H1 (cell line): Measurements from ENCODE around the gene KLHL2. TPM values are rescaled to one million over a fixed set of nuclear protein-coding genes. Genes with fewer than 3 reads are reported as not detected.
"Not testable (repeated sequence)": the region's sequence is repeated elsewhere in the genome, so short reads cannot be mapped to it uniquely, and the experiment has no call there.

Experiments
- CTCF ChIA-PET: fragments of 300-600 bp; sonication (Branson Sonifier 250); formaldehyde crosslinking; loops from one replicate; lab custom pipeline; 2021; ENCODE audit not compliant: partially characterized antibody; lab: Charles Lee
- POLR2A ChIA-PET: fragments of 300-600 bp; sonication (Branson Sonifier 250); formaldehyde crosslinking; loops from one replicate; lab custom pipeline; 2021; ENCODE audit warnings: inconsistent platforms; ENCODE audit not compliant: partially characterized antibody; lab: Charles Lee
- DNase-seq, 2 experiments: peaks; one replicate each; pipeline versions ENCODE4 v3.0.0 to v3.0.0-alpha.2; 2010 to 2022; ENCODE audit warnings: low spot score in 2 of 2, low read depth in 1 of 2, mixed read lengths in 1 of 2
- FAIRE-seq: peaks from 2 replicates; lab custom pipeline; 2011; peaks lifted over from hg19 to GRCh38; lab: Jason Lieb, UNC
- H2AFZ ChIP-seq: 2 replicates; pipeline ENCODE4 v1.8.1; 2012; ENCODE audit warnings: low read length, inconsistent platforms
- H2AK5ac ChIP-seq: 2 replicates; pipeline ENCODE4 v1.6.1; 2013; ENCODE audit warnings: low read depth, low read length
- H2BK120ac ChIP-seq: replicated peaks from 2 replicates; pipeline ENCODE3; 2013; ENCODE audit warnings: low read depth, low read length, inconsistent platforms
- H2BK12ac ChIP-seq: 2 replicates; pipeline ENCODE4 v1.6.1; 2013; ENCODE audit warnings: low read depth, low read length
- H2BK15ac ChIP-seq: 2 replicates; pipeline ENCODE4 v1.6.1; 2013; ENCODE audit warnings: low read length
- H2BK20ac ChIP-seq: 2 replicates; pipeline ENCODE4 v1.6.1; 2013; ENCODE audit warnings: low read length
- H2BK5ac ChIP-seq: 2 replicates; pipeline ENCODE4 v1.6.1; 2013; ENCODE audit warnings: low read depth, low read length
- H3K14ac ChIP-seq: 2 replicates; pipeline ENCODE4 v1.6.1; 2013; ENCODE audit warnings: inconsistent platforms; ENCODE audit not compliant: insufficient read length
- H3K18ac ChIP-seq: 2 replicates; pipeline ENCODE4 v1.6.1; 2013; ENCODE audit warnings: low read length; ENCODE audit errors: extremely low read depth
- H3K23ac ChIP-seq: 2 replicates; pipeline ENCODE4 v1.6.1; 2013; ENCODE audit warnings: inconsistent platforms; ENCODE audit not compliant: insufficient read length
- H3K23me2 ChIP-seq: 2 replicates; pipeline ENCODE4 v1.6.1; 2013; ENCODE audit warnings: low read depth, low read length
- H3K27ac ChIP-seq: 2 replicates; pipeline ENCODE4 v1.6.1; 2011; ENCODE audit warnings: low read depth, low read length, inconsistent platforms
- H3K27me3 ChIP-seq, 4 experiments: replicated peaks in 1 of 4; 1 replicate in 1 of 4; 2 replicates in 3 of 4; pipeline versions ENCODE4 v1.6.1 to v1.8.1; 2011 to 2013; ENCODE audit warnings: low read length in 3 of 4, mild to moderate bottlenecking in 3 of 4, inconsistent platforms in 2 of 4, mixed read lengths in 2 of 4, moderate library complexity in 1 of 4; ENCODE audit not compliant: control insufficient read depth in 3 of 4, insufficient read depth in 3 of 4; ENCODE audit errors: extremely low read depth in 1 of 4
- H3K36me3 ChIP-seq, 4 experiments: 2 replicates each; pipeline versions ENCODE4 v1.6.1 to v1.8.1; 2011 to 2013; ENCODE audit warnings: mild to moderate bottlenecking in 4 of 4, low read length in 3 of 4, moderate library complexity in 2 of 4, control low read depth in 1 of 4, inconsistent platforms in 1 of 4; ENCODE audit not compliant: insufficient read depth in 4 of 4, control insufficient read depth in 2 of 4
- H3K4ac ChIP-seq: replicated peaks from 2 replicates; pipeline ENCODE3; 2013; ENCODE audit warnings: low read length, low read depth, mixed read lengths, inconsistent platforms; ENCODE audit not compliant: insufficient read length
- H3K4me1 ChIP-seq, 4 experiments: replicated peaks in 1 of 4; 1 replicate in 1 of 4; 2 replicates in 3 of 4; pipeline versions ENCODE4 v1.6.1 to v1.8.1; 2011 to 2013; ENCODE audit warnings: low read length in 3 of 4, inconsistent platforms in 2 of 4, mixed read lengths in 1 of 4; ENCODE audit not compliant: insufficient read depth in 4 of 4, control insufficient read depth in 3 of 4
- H3K4me2 ChIP-seq, 2 experiments: 2 replicates each; pipeline versions ENCODE4 v1.6.1 to v1.8.1; 2011 to 2013; ENCODE audit warnings: low read depth in 2 of 2, low read length in 2 of 2, control low read depth in 1 of 2, inconsistent platforms in 1 of 2, mild to moderate bottlenecking in 1 of 2; ENCODE audit not compliant: insufficient read depth in 1 of 2
- H3K4me3 ChIP-seq, 4 experiments: fragments of 200-600, 300-600 bp in 1 of 4; sonication (generic), shearing (Covaris generic), sonication (Bioruptor Twin) in 1 of 4; 2 replicates each; pipeline versions ENCODE4 v1.5.1 to v1.8.1; 2011 to 2016; ENCODE audit warnings: low read length in 4 of 4, low read depth in 3 of 4, control low read depth in 2 of 4, inconsistent platforms in 2 of 4, mild to moderate bottlenecking in 2 of 4, mixed read lengths in 1 of 4, moderate library complexity in 1 of 4; ENCODE audit not compliant: insufficient read depth in 2 of 4; ENCODE audit errors: extremely low read depth in 1 of 4
- H3K56ac ChIP-seq: replicated peaks from 2 replicates; pipeline ENCODE3; 2013; ENCODE audit warnings: low read depth, mild to moderate bottlenecking, mixed read lengths, low read length, inconsistent platforms; ENCODE audit not compliant: insufficient read length
- H3K79me1 ChIP-seq: 2 replicates; pipeline ENCODE4 v1.6.1; 2013; ENCODE audit warnings: low read depth, low read length, control low read depth
- H3K79me2 ChIP-seq, 2 experiments: 2 replicates each; pipeline versions ENCODE4 v1.6.1 to v1.8.1; 2012 to 2013; ENCODE audit warnings: low read length in 2 of 2, mild to moderate bottlenecking in 2 of 2, inconsistent platforms in 1 of 2; ENCODE audit not compliant: insufficient read depth in 2 of 2, control insufficient read depth in 1 of 2
- H3K9ac ChIP-seq, 4 experiments: replicated peaks in 1 of 4; 1 replicate in 1 of 4; 2 replicates in 3 of 4; pipeline versions ENCODE4 v1.6.1 to v1.8.1; 2011 to 2013; ENCODE audit warnings: low read depth in 3 of 4, low read length in 3 of 4, control low read depth in 2 of 4, mild to moderate bottlenecking in 2 of 4, moderate library complexity in 2 of 4, inconsistent platforms in 1 of 4; ENCODE audit errors: extremely low read depth in 1 of 4
- H3K9me3 ChIP-seq, 2 experiments: 2 replicates each; pipeline versions ENCODE4 v1.6.1 to v1.8.1; 2012 to 2013; ENCODE audit warnings: mild to moderate bottlenecking in 2 of 2, moderate library complexity in 2 of 2, control low read depth in 1 of 2, inconsistent platforms in 1 of 2, low read depth in 1 of 2, low read length in 1 of 2, mixed read lengths in 1 of 2; ENCODE audit not compliant: insufficient read depth in 2 of 2
- H4K20me1 ChIP-seq, 2 experiments: replicated peaks in 1 of 2; 2 replicates each; pipeline versions ENCODE3 to v1.8.1; 2011 to 2013; ENCODE audit warnings: inconsistent platforms in 2 of 2, low read length in 2 of 2, mild to moderate bottlenecking in 1 of 2; ENCODE audit not compliant: insufficient read depth in 2 of 2, control insufficient read depth in 1 of 2
- H4K5ac ChIP-seq: 2 replicates; pipeline ENCODE4 v1.6.1; 2013; ENCODE audit warnings: low read length, low read depth, mixed read lengths, inconsistent platforms; ENCODE audit not compliant: insufficient read length
- H4K8ac ChIP-seq: 2 replicates; pipeline ENCODE4 v1.8.0; 2013; ENCODE audit warnings: mild to moderate bottlenecking, moderate library complexity, low read length, inconsistent platforms; ENCODE audit not compliant: insufficient read depth; ENCODE audit errors: extremely low read depth
- H4K91ac ChIP-seq: replicated peaks from 2 replicates; pipeline ENCODE3; 2013; ENCODE audit warnings: low read length, mixed read lengths, inconsistent platforms; ENCODE audit not compliant: insufficient read length
- WGBS, 2 experiments: shearing (Covaris generic) in 1 of 2; methylation state at CpG; one replicate each; pipeline versions ENCODE4 v1.1.6 to v1.1.7; 2013 to 2015; ENCODE audit warnings: low lambda C conversion rate in 2 of 2, mixed read lengths in 2 of 2, inconsistent platforms in 1 of 2, low coverage in 1 of 2, missing lambda C conversion rate in 1 of 2; ENCODE audit not compliant: insufficient replicate concordance in 2 of 2, insufficient coverage in 1 of 2, insufficient read length in 1 of 2; ENCODE audit errors: extremely low coverage in 1 of 2, missing lambda C conversion rate in 1 of 2; 5-methylcytosine and 5-hydroxymethylcytosine counted together
- polyA plus RNA-seq, 7 experiments: library from polyadenylated mRNA; depleted of rRNA in 3 of 7; stranded (reverse) in 5 of 7; unstranded in 2 of 7; fragments of >200 nt in 5 of 7; fragments of 200-250 nt in 2 of 7; gene quantifications; 1 replicate in 5 of 7; 2 replicates in 1 of 7; 4 replicates in 1 of 7; pipeline versions ENCODE4 v1.2.1 to v1.2.3, GENCODE V29; 2011 to 2013; ENCODE audit warnings: missing spikeins in 2 of 7, mixed read lengths in 2 of 7
- total RNA-seq: library from RNA; stranded (reverse); fragmentation: NEBNext Ultra II Directional; extraction: Animal tissue kit (Norgen Biotek cat#: 25700); gene quantifications from 2 replicates; pipeline ENCODE4 v1.2.1, GENCODE V29; 2021

KLHL2 gene
- total and polyA plus RNA-seq, 2 of the 8 experiments (the other 6 are each of a cell fraction or from before 2014, with no cell fraction given), result 5.2 to 12.0 TPM

GRCh38 chr4:165240761-165241160 lies 33.4 kb downstream of the KLHL2 start:
- H2BK20ac ChIP-seq, H2BK12ac ChIP-seq, H4K8ac ChIP-seq, H3K9me3 ChIP-seq, POLR2A ChIA-PET, H3K36me3 ChIP-seq, H2BK5ac ChIP-seq, H4K5ac ChIP-seq, H3K56ac ChIP-seq, H3K4me3 ChIP-seq, H3K4ac ChIP-seq, H4K91ac ChIP-seq, FAIRE-seq, H2AK5ac ChIP-seq, H3K27ac ChIP-seq, H3K79me1 ChIP-seq, H3K18ac ChIP-seq, H2BK15ac ChIP-seq, H3K4me2 ChIP-seq, H3K23ac ChIP-seq, H4K20me1 ChIP-seq, H2AFZ ChIP-seq, DNase-seq, H3K14ac ChIP-seq, H2BK120ac ChIP-seq, H3K27me3 ChIP-seq, H3K79me2 ChIP-seq, H3K9ac ChIP-seq, H3K23me2 ChIP-seq, CTCF ChIA-PET, H3K4me1 ChIP-seq: not testable (repeated sequence)

- WGBS, 2 experiments, result 78% methylated on average over 2 of the region's 2 CpGs; no CpG with 5 or more reads in 1 of the 2 experiments
- H2BK20ac ChIP-seq, result not testable (repeated sequence)
These were observed 36.8 kb downstream of the KLHL2 start for GRCh38 chr4:165244148-165244547.

More at GRCh38 chr4:165244148-165244547, 36.8 kb downstream of the KLHL2 start:
- H3K9ac ChIP-seq, H2BK15ac ChIP-seq, H3K9me3 ChIP-seq, H3K27me3 ChIP-seq, H2AK5ac ChIP-seq, H3K23ac ChIP-seq, H3K56ac ChIP-seq, POLR2A ChIA-PET, H3K14ac ChIP-seq, H2BK5ac ChIP-seq, DNase-seq, H3K4ac ChIP-seq, H3K4me3 ChIP-seq, H3K79me1 ChIP-seq, H4K5ac ChIP-seq, H3K23me2 ChIP-seq, H3K27ac ChIP-seq, H4K20me1 ChIP-seq, H2BK120ac ChIP-seq, FAIRE-seq, H4K91ac ChIP-seq, H3K79me2 ChIP-seq, H4K8ac ChIP-seq, H3K36me3 ChIP-seq, H3K4me1 ChIP-seq, H3K4me2 ChIP-seq, H3K18ac ChIP-seq, H2AFZ ChIP-seq, H2BK12ac ChIP-seq: not testable (repeated sequence)
- CTCF ChIA-PET, result interaction anchor here (0.7 kb wide), 2 partner anchors 49 to 250 kb away, joined by 3 read pairs; no protein-coding TSS in a partner anchor
